ENCODE data around the gene GATAD2B. TPM values are rescaled to one million over a fixed set of nuclear protein-coding genes. Genes with fewer than 3 reads are reported as not detected.
"Not testable (repeated sequence)": the region's sequence is repeated elsewhere in the genome, so short reads cannot be mapped to it uniquely, and the experiment has no call there.

The GATAD2B gene
- total RNA-seq, 1 donor from 2014 or later, result 35.3 TPM

DNA sequence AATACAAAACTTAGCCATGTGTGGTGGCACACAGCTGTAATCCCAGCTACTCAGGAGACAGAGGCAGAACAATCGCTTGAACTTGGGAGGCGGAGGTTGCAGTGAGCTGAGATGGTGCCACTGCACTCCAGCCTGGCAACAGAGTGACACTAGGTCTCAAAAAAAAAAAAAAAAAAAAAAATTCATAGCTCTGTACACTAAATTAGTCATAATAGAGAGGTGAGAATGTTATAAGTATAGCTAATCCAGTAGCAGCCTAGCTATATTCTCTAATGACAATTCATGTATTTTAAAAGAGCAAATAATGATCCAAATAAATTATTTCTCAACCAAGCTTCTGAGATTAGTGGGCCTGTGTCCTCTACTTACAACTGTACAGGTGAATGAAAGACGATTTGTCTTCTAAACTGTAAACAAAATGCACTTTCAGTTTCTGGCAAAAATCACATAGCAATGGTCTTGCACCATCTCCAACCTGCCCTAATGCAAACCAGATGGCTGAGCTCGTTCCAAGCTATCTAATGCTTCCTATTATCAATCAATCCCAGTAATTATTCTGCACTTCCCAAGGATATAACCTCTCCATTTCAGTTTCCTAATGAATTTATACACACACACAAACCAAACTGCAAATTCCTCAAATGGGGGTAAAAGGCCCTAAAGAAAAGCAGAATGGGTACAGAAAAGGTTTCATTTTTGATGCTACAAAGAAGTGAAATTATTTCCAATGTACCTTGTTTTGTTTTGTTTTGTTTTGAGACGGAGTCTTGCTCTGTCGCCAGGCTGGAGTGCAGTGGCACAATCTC lies 56.5 kb downstream of the GATAD2B start:
- intact Hi-C loops (cut with DNase I), result no loop called here
- no peak for DNase-seq (ENCODE audit: missing footprints)
- no peak for ATAC-seq

DNA sequence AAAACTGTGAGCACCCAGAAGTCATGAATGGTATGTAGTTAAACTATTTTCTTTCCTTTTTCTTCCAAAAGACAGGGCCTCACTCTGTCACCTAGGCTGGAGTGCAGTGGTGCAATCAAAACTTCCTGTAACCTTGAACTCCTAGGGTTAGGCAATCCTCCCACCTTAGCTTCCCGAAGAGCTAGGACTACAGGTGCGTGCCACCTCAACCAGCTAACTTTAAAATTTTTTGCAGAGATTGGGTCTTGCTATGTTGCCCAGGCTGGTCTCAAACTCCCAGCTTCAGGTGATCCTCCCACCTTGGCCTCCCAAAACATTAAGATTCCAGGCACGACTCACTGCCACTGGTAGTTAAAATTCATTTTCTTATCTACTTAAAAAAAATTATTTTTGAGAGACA lies 62.5 kb downstream of the GATAD2B start:
- no peak for DNase-seq (ENCODE audit: missing footprints)
- ATAC-seq, result no peak
- intact Hi-C loops (cut with DNase I), result no loop called here

DNA sequence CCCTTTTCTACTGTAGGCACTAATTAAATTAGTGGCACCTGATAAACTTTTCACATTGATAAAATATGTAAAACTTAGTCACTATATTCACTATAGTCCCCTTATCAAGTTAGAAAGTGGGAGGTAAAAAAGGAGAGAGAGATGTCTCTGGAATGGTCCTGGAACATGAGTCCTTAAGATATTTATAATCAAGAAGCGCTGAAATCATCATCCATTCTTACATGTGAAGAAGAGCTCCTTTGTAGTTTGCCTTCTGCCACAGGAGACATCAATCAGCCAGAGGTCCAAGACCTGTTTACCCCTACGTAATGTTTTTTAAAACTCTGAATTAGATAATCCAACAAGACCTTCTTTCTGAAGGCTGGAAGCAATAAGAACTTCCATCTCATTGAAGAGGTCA lies 65.3 kb downstream of the GATAD2B start:
- ATAC-seq (no peak), DNase-seq (ENCODE audit: missing footprints) (no peak)
- intact Hi-C loops (cut with DNase I), result no loop called here

DNA sequence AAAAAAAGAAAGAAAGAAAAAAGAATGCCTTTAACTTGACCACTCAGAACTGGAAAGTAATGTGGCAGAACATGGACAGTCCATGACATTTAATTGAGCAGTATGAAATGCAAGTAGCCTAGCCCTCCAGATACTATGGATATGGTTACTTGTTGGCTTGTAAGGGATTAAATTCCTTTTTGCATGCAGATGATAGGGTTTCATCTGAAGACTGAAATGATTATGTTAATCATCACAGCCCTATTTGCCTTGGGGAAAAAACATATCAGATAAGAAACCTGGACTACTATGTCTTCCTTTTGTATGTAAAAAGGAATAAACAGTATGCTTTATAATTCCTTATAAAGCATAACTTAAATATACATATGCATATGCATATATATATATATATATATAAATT lies 66.0 kb downstream of the GATAD2B start:
- DNase-seq (ENCODE audit: missing footprints) (no peak), ATAC-seq (no peak)
- intact Hi-C loops (cut with DNase I), result no loop called here

DNA sequence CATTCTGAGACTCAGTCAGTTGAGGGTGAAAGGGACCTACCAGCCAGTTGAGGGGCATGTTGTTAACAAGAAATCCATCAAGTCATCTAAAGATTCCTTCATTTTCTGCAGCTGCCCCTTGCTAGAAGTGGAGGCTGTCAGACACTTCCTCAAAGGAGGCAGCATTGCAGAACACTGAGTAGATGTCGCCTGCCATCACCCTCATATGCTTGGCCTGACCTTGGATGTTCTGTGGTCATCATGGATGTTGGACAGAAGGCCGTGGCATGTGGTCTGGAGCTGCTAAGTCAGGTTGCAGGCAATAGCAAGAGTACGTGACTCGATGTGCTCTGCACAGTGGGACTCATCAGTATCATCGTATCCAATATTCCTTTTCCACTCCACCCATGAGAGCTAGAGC lies 70.6 kb downstream of the GATAD2B start:
- intact Hi-C loops (cut with DNase I), result no loop called here
- DNase-seq (ENCODE audit: missing footprints) (no peak), ATAC-seq (no peak)

DNA sequence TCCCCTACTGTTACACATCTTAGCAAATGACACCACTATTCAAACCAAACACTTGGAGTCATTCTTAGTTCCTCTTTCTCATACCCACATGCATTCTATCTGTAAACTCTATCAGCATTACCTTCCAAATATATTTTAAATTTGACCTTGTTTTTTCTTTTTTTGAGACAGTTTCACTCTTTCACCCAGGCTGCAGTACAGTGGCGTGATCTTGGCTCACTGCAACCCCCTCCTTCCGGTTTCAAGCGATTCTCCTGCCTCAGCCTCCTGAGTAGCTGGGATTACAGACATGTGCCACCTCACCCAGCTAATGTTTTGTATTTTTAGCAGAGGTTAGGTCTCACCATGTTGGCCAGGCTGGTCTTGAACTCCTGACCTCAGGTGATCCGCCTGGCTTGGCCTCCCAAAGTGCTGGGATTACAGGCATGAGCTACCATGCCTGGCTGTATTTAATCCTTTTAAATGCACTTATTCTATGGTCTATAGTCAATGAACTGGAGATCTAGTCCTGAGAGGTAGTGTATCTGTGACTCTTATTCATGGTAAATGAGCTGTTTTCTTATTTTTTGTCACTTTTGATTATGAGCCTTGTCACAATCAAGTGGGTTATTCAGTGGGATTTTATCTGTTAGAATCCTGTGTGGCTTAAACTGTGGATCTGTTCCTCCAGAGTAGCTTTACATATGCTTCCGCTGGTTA lies 73.1 kb downstream of the GATAD2B start:
- intact Hi-C loops (cut with DNase I), result no loop called here
- ATAC-seq (no peak), DNase-seq (ENCODE audit: missing footprints) (no peak)

DNA sequence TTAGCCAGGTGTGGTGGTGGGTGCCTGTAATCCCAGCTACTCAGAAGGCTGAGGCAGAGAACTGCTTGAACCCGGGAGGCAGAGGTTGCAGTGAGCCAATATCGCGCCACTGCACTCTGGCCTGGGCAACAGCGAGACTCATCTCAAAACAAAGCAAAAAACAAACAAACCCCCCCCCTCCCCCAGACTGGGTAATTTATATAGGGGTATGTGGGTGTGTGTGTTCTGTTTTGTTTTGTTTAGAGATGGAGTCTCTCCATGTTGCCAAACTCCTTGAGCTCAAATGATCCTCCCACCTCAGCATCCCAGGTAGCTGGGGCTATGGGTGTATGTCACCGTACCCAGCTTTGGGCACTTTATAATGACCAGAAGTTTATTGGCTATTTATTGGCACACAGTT lies 74.0 kb downstream of the GATAD2B start:
- intact Hi-C loops (cut with DNase I), result no loop called here
- DNase-seq (ENCODE audit: missing footprints) (no peak), ATAC-seq (no peak)

DNA sequence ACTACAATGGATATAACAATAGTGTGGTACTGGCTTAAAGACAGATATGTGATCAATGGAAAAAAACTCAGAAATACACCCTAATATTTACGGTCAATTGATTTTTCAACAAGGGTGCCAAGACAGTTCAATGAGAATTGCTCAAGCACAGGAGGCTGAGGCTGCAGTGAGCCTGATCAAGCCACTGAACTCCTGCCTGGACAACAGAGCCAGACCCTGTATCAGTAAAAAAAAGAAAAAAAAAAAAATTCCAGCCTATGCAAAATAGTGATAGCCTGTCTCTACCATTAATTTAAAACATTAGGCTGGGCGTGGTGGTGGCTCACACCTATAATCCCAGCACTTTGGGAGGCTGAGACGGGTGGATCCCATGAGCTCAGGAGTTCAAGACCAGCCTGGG lies 77.6 kb downstream of the GATAD2B start:
- intact Hi-C loops (cut with DNase I), result no loop called here
- no peak for ATAC-seq

DNA sequence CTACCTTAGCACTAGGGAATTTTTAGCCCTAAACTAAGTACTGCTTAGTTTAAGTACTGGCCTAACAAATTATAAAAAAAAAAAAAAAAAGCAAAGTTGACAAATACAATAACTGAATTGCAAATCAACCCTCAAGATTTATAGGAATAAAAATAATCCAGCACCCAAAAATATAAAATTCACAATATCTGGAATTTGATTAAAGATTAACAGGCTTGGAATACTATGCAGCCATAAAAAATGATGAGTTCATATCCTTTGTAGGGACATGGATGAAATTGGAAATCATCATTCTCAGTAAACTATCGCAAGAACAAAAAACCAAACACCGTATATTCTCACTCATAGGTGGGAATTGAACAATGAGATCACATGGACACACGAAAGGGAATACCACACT lies 78.4 kb downstream of the GATAD2B start:
- intact Hi-C loops (cut with DNase I); ATAC-seq; DNase-seq (ENCODE audit: missing footprints): not testable (repeated sequence)

More for the DNA sequence above, 77.6 kb downstream of the GATAD2B start:
- no peak for DNase-seq (ENCODE audit: missing footprints)

DNA sequence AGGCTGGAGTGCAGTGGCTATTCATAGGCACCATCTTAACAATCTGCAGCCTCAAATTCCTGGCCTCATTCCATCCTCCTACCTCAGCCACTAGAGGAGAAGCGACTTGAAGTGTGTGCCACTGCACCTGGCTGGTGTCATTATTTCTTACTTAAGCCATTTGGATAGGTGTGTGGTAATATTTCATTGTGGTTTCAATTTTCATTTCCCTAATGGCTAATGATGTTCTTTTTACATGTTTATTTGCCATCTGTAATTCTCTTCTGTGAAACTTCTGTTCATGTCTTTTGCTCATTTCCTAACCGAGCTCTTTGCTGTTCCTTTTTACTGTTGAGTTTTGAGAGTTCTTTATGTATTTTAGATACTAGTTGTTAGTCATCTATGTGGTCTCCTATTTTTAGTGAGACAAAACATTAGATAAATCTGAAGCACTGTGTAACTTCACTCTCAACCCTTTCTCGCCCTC lies 80.7 kb downstream of the GATAD2B start:
- intact Hi-C loops (cut with DNase I), result no loop called here
- ATAC-seq (no peak), DNase-seq (ENCODE audit: missing footprints) (no peak)

DNA sequence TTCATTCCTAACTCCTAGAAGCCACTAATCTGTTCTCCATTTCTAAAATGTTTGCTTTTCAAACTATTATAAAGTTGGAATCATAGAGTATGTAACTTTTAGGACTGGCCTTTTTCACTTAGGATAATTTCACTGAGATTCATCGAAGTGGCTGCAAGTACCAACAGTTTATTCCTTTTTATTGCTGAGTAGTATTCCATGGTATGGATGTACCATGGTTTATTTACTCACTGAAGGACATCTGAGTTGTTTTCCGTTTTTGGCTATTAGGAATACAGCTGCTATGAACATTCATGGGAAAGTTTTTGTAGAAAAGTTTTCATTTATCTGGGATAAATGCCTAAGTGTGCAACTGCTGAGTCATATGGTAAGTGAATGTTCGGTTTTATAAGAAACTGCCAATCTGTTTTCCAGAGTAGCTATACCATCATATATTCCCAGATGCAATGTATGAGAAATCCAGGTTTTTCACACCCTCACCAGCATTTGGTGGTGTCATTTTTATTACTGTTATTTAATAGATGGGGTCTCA lies 81.2 kb downstream of the GATAD2B start:
- intact Hi-C loops (cut with DNase I), result no loop called here

DNA sequence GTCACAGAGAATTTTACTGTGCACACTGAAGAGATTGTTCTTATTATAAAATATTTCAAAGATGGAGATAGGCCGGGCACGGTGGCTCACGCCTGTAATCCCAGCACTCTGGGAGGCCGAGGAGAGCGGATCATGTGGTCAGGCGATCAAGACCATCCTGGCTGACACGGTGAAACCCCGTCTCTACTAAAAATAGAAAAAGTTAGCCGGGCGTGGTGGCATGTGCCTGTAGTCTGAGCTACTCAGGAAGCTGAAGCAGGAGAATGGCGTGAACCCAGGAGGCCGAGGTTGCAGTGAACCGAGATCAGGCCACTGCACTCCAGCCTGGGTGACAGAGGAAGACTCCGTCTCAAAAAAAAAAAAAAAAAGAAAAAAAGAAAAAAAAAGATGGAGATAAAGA lies 82.0 kb downstream of the GATAD2B start:
- ATAC-seq; DNase-seq (ENCODE audit: missing footprints); intact Hi-C loops (cut with DNase I): not testable (repeated sequence)

More for the DNA sequence above, 81.2 kb downstream of the GATAD2B start:
- ATAC-seq (no peak), DNase-seq (ENCODE audit: missing footprints) (no peak)

DNA sequence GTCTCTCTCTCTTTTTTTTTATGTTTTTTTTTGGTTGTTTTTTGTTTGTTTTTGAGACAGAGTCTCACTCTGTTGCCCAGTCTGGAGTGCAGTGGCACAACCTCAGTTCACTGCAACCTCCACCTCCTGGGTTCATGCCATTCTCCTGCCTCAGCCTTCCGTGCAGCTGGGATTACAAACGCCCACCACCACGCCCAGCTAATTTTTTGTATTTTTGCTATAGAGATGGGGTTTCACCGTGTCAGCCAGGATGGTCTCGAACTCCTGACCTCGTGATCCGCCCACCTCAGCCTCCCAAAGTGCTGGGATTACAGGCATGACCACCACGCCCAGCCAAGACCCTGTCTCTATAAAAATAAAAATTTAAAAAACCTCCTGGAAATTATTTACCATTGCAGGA lies 88.8 kb downstream of the GATAD2B start:
- intact Hi-C loops (cut with DNase I), result loop anchor here (10.0 kb wide), 1 partner anchor 51 kb away; no protein-coding TSS in a partner anchor
- ATAC-seq, result not testable (repeated sequence)

DNA sequence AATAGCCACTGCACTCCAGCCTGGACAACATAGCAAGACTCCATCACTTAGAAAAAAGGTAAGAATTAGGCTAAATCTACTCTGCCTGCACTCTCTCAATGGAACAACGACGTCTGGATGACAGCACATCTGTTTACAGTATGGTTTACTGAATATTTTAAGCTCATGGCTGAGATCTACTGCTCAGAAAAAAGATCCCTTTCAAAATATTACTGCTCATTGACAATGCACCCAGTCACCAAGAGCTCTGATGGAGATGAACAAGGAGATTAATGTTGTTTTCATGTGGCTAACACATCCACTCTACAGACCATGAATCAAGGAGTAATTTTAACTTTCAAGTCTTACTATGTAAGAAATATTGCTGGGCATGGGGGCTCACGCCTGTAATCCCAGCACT lies 89.6 kb downstream of the GATAD2B start:
- DNase-seq (ENCODE audit: missing footprints) (no peak), ATAC-seq (no peak)
- intact Hi-C loops (cut with DNase I), result loop anchor here (10.0 kb wide), 1 partner anchor 52 kb away; no protein-coding TSS in a partner anchor

More for the DNA sequence above, 88.8 kb downstream of the GATAD2B start:
- not testable (repeated sequence) for DNase-seq (ENCODE audit: missing footprints)

DNA sequence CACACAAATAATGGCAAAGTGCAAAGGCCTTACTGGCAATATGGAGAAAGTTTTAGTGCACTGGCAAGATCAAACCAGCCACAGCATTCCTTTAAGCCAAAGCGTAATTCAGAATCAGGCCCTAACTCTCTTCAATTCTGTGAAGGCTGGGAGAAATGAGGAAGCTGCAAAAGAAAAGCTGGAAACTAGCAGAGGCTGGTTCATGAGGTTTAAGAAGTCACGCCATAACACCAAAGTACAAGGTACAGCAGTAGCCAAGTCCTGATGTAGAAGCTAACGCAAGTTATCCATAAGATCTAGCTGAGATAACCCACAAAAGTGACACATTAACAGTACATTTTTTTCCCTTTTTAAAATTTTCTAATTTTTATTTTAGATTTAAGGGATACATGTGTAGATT lies 90.5 kb downstream of the GATAD2B start:
- no peak for DNase-seq (ENCODE audit: missing footprints)
- intact Hi-C loops (cut with DNase I), result loop anchor here (10.0 kb wide), 1 partner anchor 53 kb away; no protein-coding TSS in a partner anchor
- no peak for ATAC-seq

DNA sequence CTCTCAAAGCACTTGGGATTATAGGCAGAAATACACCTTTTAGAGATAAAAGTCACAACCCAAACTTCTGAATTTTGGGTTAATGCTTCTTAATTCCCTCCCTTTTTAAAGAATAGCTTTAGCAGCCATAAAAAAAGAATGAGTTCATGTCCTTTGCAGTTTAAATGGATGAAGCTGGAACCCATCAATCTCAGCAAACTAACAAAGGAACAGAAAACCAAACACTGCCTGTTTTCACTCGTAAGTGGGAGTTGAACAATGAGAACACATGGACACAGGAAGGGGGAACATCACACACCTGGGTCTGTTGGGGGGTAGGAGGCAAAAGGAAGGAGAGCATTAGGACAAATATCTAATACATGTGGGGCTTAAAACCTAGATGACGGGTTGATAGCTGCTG lies 91.7 kb downstream of the GATAD2B start:
- intact Hi-C loops (cut with DNase I), result loop anchor here (10.0 kb wide), 1 partner anchor 54 kb away; no protein-coding TSS in a partner anchor
- ATAC-seq (no peak), DNase-seq (ENCODE audit: missing footprints) (no peak)

DNA sequence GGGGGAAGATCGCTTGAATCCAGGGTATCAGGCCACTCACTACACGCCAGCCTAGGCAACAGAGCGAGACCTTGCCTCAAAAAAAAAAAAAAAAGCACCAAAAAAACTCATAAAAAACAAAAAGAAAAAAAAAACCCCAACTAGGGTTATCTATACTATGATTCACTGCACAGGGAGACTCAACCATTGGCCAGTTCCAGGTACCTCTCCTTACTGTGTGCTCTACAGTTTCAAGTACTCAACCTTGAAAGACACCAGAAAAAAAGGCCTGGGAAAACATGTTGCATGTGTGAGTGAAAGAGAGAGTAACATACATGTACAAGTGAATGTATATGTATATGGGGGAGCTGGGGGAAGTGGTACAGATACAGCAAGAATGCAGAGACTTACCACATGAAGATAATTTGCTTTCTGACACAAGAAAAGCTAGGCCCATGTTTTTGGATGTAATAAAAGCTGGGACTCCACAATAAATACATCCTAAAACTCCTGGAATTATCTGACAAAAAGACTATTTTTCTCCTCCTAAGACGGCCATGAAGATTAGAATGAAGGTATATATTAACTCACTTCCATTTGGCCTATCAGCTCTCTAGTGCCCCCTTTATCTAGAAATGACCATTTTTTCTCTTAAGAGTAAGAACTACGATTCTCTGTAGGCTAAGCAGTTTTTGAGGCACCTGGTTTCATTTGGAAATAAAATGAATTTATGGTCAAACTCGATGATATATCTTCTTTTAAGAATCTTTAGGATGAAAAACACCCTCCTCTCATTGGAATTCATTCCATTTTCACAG lies 95.4 kb downstream of the GATAD2B start:
- ATAC-seq, result no peak
- no peak for DNase-seq (ENCODE audit: missing footprints)
- intact Hi-C loops (cut with DNase I), result no loop called here

DNA sequence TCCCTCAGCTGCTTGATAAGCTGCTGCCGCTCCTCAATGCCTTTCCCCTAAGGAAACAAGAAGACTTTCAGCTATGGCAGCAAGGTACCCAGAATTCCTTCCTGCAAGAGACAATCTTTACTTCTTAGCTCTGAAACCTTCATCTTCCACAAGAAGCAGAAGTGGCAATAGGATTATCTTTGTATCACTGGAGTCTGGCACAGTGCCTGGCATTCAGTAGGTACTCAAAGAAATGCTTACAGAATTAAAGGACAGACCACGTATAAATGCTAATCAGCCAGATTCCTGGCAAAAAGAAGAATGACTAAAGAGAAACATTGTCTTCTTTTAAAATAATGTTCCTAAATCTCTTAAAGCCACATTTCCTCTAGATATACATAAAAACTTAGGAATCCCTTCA lies 103.9 kb downstream of the GATAD2B start:
- DNase-seq (ENCODE audit: missing footprints), result no peak

More for the DNA sequence above, 103.9 kb downstream of the GATAD2B start:
- intact Hi-C loops (cut with DNase I), result no loop called here
- ATAC-seq, result no peak

Measured in Right ventricle myocardium inferior (tissue), 1 donor.